K562 (cell line): ENCODE measurements around the gene GFM2. TPM values are rescaled to one million over a fixed set of nuclear protein-coding genes. Genes with fewer than 3 reads are reported as not detected.

ENCODE experiments used
- ADNP ChIP-seq: fragments of 200-800 bp; sonication (Bioruptor generic); IDR thresholded peaks from 2 replicates; pipeline ENCODE4 v1.6.1; 2016; ENCODE audit warnings: missing genetic modification characterization, missing compliant biosample characterization
- ATF4 ChIP-seq: fragments of 450-650 bp; formaldehyde crosslinking; IDR thresholded peaks from 2 replicates; pipeline ENCODE4 v1.4.0; 2022; ENCODE audit warnings: mild to moderate bottlenecking, moderate library complexity
- CC2D1A ChIP-seq: fragments of 450-650 bp; IDR thresholded peaks from 2 replicates; pipeline ENCODE4 v1.6.1; 2017; ENCODE audit warnings: mild to moderate bottlenecking
- CTBP1 ChIP-seq: fragments of 450-650 bp; IDR thresholded peaks from 2 replicates; pipeline ENCODE4 v1.6.1; 2016; ENCODE audit warnings: borderline replicate concordance
- HEY1 ChIP-seq: fragments of 250-450 bp; sonication (Bioruptor Pico); IDR thresholded peaks from 2 replicates; pipeline ENCODE4 v1.5.0; 2020; ENCODE audit warnings: mild to moderate bottlenecking, moderate library complexity, borderline replicate concordance
- KLF16 ChIP-seq: IDR thresholded peaks from 2 replicates; pipeline ENCODE4 v1.6.1; 2016; ENCODE audit warnings: antibody characterized with exemption
- MAFG ChIP-seq: fragments of 450-650 bp; conservative IDR thresholded peaks from 2 replicates; pipeline ENCODE4 v1.6.1; 2016; ENCODE audit warnings: missing genetic modification characterization, missing compliant biosample characterization
- MNT ChIP-seq, 2 experiments: fragments of 450-650 bp; conservative IDR thresholded peaks; 2 replicates each; pipeline ENCODE4 v1.6.1; 2017; ENCODE audit warnings: mild to moderate bottlenecking in 2 of 2, moderate library complexity in 2 of 2
- NFXL1 ChIP-seq: fragments of 450-650 bp; formaldehyde crosslinking; IDR thresholded peaks from 2 replicates; pipeline ENCODE4 v1.4.0; 2021; ENCODE audit warnings: mild to moderate bottlenecking
- NR4A1 ChIP-seq, 2 experiments: fragments of 250-450 bp in 1 of 2; fragments of 450-650 bp in 1 of 2; sonication (Bioruptor Pico) in 1 of 2; IDR thresholded peaks; 2 replicates each; pipeline versions ENCODE4 v1.4.0 to v1.6.1; 2016 to 2020; ENCODE audit warnings: mild to moderate bottlenecking in 2 of 2, missing compliant biosample characterization in 1 of 2, missing genetic modification characterization in 1 of 2, moderate library complexity in 1 of 2
- PTRF ChIP-seq: fragments of 450-650 bp; IDR thresholded peaks from 2 replicates; pipeline ENCODE4 v1.6.1; 2016; ENCODE audit warnings: mild to moderate bottlenecking, missing genetic modification characterization, missing compliant biosample characterization
- RFX7 ChIP-seq: fragments of 250-450 bp; sonication (Bioruptor Pico); IDR thresholded peaks from 2 replicates; pipeline ENCODE4 v1.5.1; 2021; ENCODE audit warnings: mild to moderate bottlenecking
- SREBF2 ChIP-seq: sonication (generic); formaldehyde crosslinking; IDR thresholded peaks from 2 replicates; pipeline ENCODE4 v1.4.0; 2020; ENCODE audit warnings: mild to moderate bottlenecking, missing genetic modification reagents
- STAT5A ChIP-seq: IDR thresholded peaks from 2 replicates; pipeline ENCODE4 v1.6.1; 2012; ENCODE audit warnings: low read length, inconsistent platforms, borderline replicate concordance
- TEAD2 ChIP-seq: fragments of 450-650 bp; IDR thresholded peaks from 2 replicates; pipeline ENCODE4 v1.6.1; 2016; ENCODE audit warnings: missing genetic modification characterization, control low read depth, missing compliant biosample characterization
- ZC3H11A ChIP-seq: IDR thresholded peaks from 2 replicates; pipeline ENCODE4 v1.6.1; 2012; ENCODE audit warnings: low read depth, low read length, improper control_type of control experiment
- ZKSCAN3 ChIP-seq: fragments of 250-450 bp; sonication (Bioruptor Pico); IDR thresholded peaks from 2 replicates; pipeline ENCODE4 v1.4.0; 2020
- ZNF124 ChIP-seq: sonication (generic); formaldehyde crosslinking; IDR thresholded peaks from 2 replicates; pipeline ENCODE4 v1.8.1; 2022; ENCODE audit warnings: missing genetic modification reagents
- ZNF217 ChIP-seq: sonication (generic); formaldehyde crosslinking; IDR thresholded peaks from 2 replicates; pipeline ENCODE4 v1.8.0; 2022; ENCODE audit warnings: mild to moderate bottlenecking, missing genetic modification reagents
- ZNF699 ChIP-seq: fragments of 250-450 bp; sonication (Bioruptor Pico); IDR thresholded peaks from 2 replicates; pipeline ENCODE4 v1.8.0; 2021; ENCODE audit warnings: mild to moderate bottlenecking, moderate library complexity; ENCODE audit not compliant: insufficient replicate concordance
- ZNF766 ChIP-seq: fragments of 200-800 bp; sonication (Bioruptor generic); conservative IDR thresholded peaks from 2 replicates; pipeline ENCODE4 v1.6.1; 2016; ENCODE audit warnings: missing genetic modification characterization, missing compliant biosample characterization
- ZNF830 ChIP-seq: fragments of 250-450 bp; sonication (Bioruptor Pico); IDR thresholded peaks from 2 replicates; pipeline ENCODE4 v1.5.0; 2021; ENCODE audit warnings: mild to moderate bottlenecking
- polyA plus RNA-seq, 8 experiments: library from polyadenylated mRNA; depleted of rRNA in 4 of 8; stranded (reverse) in 5 of 8; unstranded in 3 of 8; fragments of >200 nt; fragmentation: Nextera tagmentation in 2 of 8; fragmentation: Illumina TruSeq in 1 of 8; extraction: Ambion mirVana in 2 of 8; extraction: Trizol in 1 of 8; gene quantifications; 2 replicates each; pipeline versions ENCODE4 v1.2.1 to v1.2.3, GENCODE V29; 2011 to 2014; ENCODE audit warnings: inconsistent platforms in 1 of 8, missing spikeins in 1 of 8
- total RNA-seq, 7 experiments: library from RNA; depleted of rRNA in 6 of 7; stranded (reverse); fragments of >200 nt in 6 of 7; fragmentation: Illumina TruSeq in 2 of 7; extraction: Trizol in 2 of 7; gene quantifications; 2 replicates each; pipeline versions ENCODE4 v1.2.1 to v1.2.3, GENCODE V29; 2011 to 2021; ENCODE audit warnings: low replicate concordance in 1 of 7

Gene GFM2
- total and polyA plus RNA-seq, 9 of the 15 experiments (the other 6 are each of a cell fraction or from before 2014, with no cell fraction given): 32.8 to 78.2 (median 52.5) TPM

DNA sequence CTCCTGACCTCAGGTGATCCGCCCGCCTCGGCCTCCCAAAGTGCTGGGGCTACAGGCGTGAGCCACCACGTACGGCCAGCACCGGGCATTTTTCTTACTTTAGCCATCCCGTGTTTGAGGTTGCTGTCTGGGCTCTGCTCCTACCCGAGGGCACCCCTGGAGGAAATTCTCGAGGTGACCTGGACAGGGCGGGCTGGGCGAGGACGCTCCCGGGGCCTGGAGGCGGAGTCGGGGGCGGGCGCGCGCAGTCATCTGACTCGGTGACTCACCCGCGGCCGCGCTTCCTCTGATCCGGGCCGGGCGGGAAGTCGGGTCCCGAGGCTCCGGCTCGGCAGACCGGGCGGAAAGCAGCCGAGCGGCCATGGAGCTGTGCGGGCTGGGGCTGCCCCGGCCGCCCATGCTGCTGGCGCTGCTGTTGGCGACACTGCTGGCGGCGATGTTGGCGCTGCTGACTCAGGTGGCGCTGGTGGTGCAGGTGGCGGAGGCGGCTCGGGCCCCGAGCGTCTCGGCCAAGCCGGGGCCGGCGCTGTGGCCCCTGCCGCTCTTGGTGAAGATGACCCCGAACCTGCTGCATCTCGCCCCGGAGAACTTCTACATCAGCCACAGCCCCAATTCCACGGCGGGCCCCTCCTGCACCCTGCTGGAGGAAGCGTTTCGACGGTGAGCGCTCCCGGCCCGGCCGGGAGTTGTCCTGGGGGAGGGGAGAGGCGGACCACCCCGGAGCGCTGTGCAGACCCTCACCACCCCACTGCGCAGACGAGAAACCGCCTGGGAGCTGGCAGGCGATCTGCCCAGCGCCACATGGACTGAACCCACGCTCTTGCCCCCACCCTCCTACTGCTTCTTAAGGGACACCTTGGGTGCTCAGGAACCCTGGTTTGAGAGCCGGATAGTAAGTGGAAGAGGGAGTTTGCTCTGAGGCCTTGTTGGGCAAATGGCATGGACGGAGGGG lies 81.7 kb downstream of the GFM2 start, which contains the start of gene HEXB (continued):
- TF ChIP-seq NR4A1 (CRISPR knock-in tag; IDR thresholded peaks at IDR 0.05) (no peak; the same call in 1 of the 2 replicates), NR4A1 (tag; IDR thresholded peaks at IDR 0.05) (no peak), MNT (conservative IDR thresholded peaks at IDR 0.05) (peak in 1 of 2 experiments; percentile 54; a peak in 2 of 4 replicates), ZC3H11A (no peak), CC2D1A (no peak), ZNF766 (CRISPR knock-in tag) (peak; percentile 65), ADNP (tag) (0 out of 2 replicates have a peak, but pooled peaks have one; percentile 42), ZNF699 (CRISPR knock-in tag) (no peak), HEY1 (no peak), ZNF124 (no peak), TEAD2 (tag) (no peak), ZNF830 (CRISPR knock-in tag) (0 out of 2 replicates have a peak, but pooled peaks have one; percentile 45), SREBF2 (CRISPR knock-in tag) (no peak), CTBP1 (peak; percentile 32; the same call in 1 of the 2 replicates), STAT5A (no peak), RFX7 (no peak), ATF4 (CRISPR knock-in tag) (no peak), ZKSCAN3 (CRISPR knock-in tag) (no peak), MAFG (tag) (no peak), ZNF217 (CRISPR knock-in tag) (no peak), KLF16 (no peak), NFXL1 (CRISPR knock-in tag) (no peak), PTRF (tag) (no peak)
